Heart right ventricle (tissue), 16 donors: ENCODE data around the gene TSPAN18. TPM values are rescaled to one million over a fixed set of nuclear protein-coding genes. Genes with fewer than 3 reads are reported as not detected.

ENCODE experiments used
- ATAC-seq, 8 donors: fragments of 200-7000 bp; cut with Tn5 transposase; one replicate each; pipeline ENCODE4 v1.9.1; 2020; ENCODE audit warnings: mild to moderate bottlenecking in 8 of 8, moderate library complexity in 8 of 8, moderate number of reproducible peaks in 1 of 8
- DNase-seq, 2 donors: peaks; one replicate each; pipeline ENCODE4 v3.0.0-alpha.2; 2020
- H3K27ac ChIP-seq, 10 donors: fragments of 200-600 bp; sonication (generic) in 2 of 10; one replicate each; pipeline versions ENCODE4 v1.5.0 to v1.8.0; 2020 to 2022; ENCODE audit warnings: mild to moderate bottlenecking in 3 of 10
- H3K27me3 ChIP-seq, 7 donors: fragments of 200-600 bp; one replicate each; pipeline ENCODE4 v1.8.0; 2021 to 2022; ENCODE audit warnings: mild to moderate bottlenecking in 2 of 7
- H3K36me3 ChIP-seq, 9 donors: fragments of 200-600 bp; sonication (generic) in 1 of 9; one replicate each; pipeline versions ENCODE4 v1.5.0 to v1.8.0; 2020 to 2022; ENCODE audit warnings: mild to moderate bottlenecking in 2 of 9
- H3K4me1 ChIP-seq, 9 donors: fragments of 200-600 bp; sonication (generic) in 1 of 9; one replicate each; pipeline versions ENCODE4 v1.5.0 to v1.8.0; 2020 to 2022; ENCODE audit warnings: mild to moderate bottlenecking in 4 of 9
- H3K4me3 ChIP-seq, 10 donors: fragments of 200-600 bp; sonication (generic) in 2 of 10; one replicate each; pipeline versions ENCODE4 v1.5.0 to v1.8.0; 2020 to 2022; ENCODE audit warnings: mild to moderate bottlenecking in 7 of 10, moderate library complexity in 2 of 10
- H3K9me3 ChIP-seq, 11 donors: fragments of 200-600 bp in 10 of 11; sonication (generic) in 2 of 11; one replicate each; pipeline versions ENCODE4 v1.5.0 to v1.8.0; 2013 to 2022; ENCODE audit warnings: mild to moderate bottlenecking in 2 of 11, control low read depth in 1 of 11, moderate library complexity in 1 of 11
- CTCF ChIP-seq, 9 donors: fragments of 200-600 bp; sonication (generic) in 2 of 9; IDR thresholded peaks; one replicate each; pipeline versions ENCODE4 v1.5.0 to v1.8.0; 2021 to 2022; ENCODE audit warnings: antibody characterized with exemption in 9 of 9, mild to moderate bottlenecking in 5 of 9, moderate library complexity in 1 of 9
- WGBS, 2 donors: extraction: QIAGEN DNeasy Blood & Tissue Kit; methylation state at CpG; one replicate each; pipeline ENCODE4 v1.1.7; 2013; ENCODE audit warnings: inconsistent platforms in 1 of 2; 5-methylcytosine and 5-hydroxymethylcytosine counted together
- intact Hi-C, 10 donors: fragments of 100-400 bp; cut with DNase I; formaldehyde crosslinking; loops; one replicate each; pipeline versions ENCODE4 v1.11.1 to v1.14.2; 2022
- polyA plus RNA-seq, 2 donors: library from polyadenylated mRNA; stranded (reverse); fragments of 200-250 nt; gene quantifications; one replicate each; pipeline ENCODE4 v1.2.3, GENCODE V29; 2013
- total RNA-seq, 10 donors: library from RNA; stranded (reverse); fragmentation: NEBNext Ultra II Directional in 3 of 10; extraction: Animal tissue kit (Norgen Biotek cat#: 25700) in 3 of 10; gene quantifications; one replicate each; pipeline versions ENCODE4 v1.2.1 to v1.2.4, GENCODE V29; 2021 to 2023
- donor health status: Arrhythmogenic right ventricular cardiomyopathy.
- donor health status: ischemic (EF 13 %, LVEDD 7.1; RV severe dilation, severe dysfunction).
- donor health status: healthy with polysubstance abuse.
- donor health status: DM: no; HTN: yes; CAD: no.
- donor health status: DM: no; HTN: no; CAD: no.
- donor health status: ischemic (EF 25% LVEDD 6.9; RV normal size, moderate dysfunction).
- donor health status: ischemic (EF 25% LVEDD 5.7; RV mildly dilated, moderate dysfunction).
- donor health status: healthy.
- donor health status: DM: yes; HTN: yes; CAD: no.
- donor health status: Ischemic cardiomyopathy.
- donor health status: ischemic (EF 35%, LVEDD 5.7; RV mildly dilated, moderate dysfunction).
- donor health status: nonischemic (EF 11% LVEDD 7.7; RV severe dilation, severe dysfunction).
- donor health status: DM: yes; HTN: yes; CAD: no.
- donor health status: PGD.
- donor health status: ischemic (EF 29% LVEDD 5.4; RV normal size, mild dysfunction).
- donor health status: nonischemic (EF 23%, LVEDD 6.1; RV moderate dilation, normal function).

Gene TSPAN18
- total and polyA plus RNA-seq, 12 donors: 37.7 to 140 (median 92.9) TPM

- no peaks in the 10 kb centered on the region for H3K27me3 ChIP-seq
- peaks cover 34 to 100% (median 82%) of the 10 kb centered on the region in 9 donors for H3K4me1 ChIP-seq
- peaks cover 0 to 3% (median 0%) of the 10 kb centered on the region in 9 donors for H3K36me3 ChIP-seq
- no peak for ATAC-seq
- TF ChIP-seq CTCF (IDR thresholded peaks at IDR 0.05): no peak
- H3K27ac ChIP-seq: peak overlapping the region in 7 of 10 donors; percentile 6 to 89 (median 77)
- no peak overlapping the region for H3K4me3 ChIP-seq
- intact Hi-C loops: loop anchor here in 5 of 10 donors (5.0 to 10.0 kb wide), 4 partner anchors 41 to 149 kb away; partner anchors contain the start of gene TSPAN18 (in 3 of the 5)
- no peak for DNase-seq
- no peaks in the 10 kb centered on the region for H3K9me3 ChIP-seq
- WGBS, 2 donors: 87 to 90% methylated on average over 6 of the region's 6 CpGs
These were observed 49.9 kb downstream of the TSPAN18 start for GRCh38 chr11:44776551-44777208.

- H3K27me3 ChIP-seq: no peaks in the 10 kb centered on the region
- peaks cover 34 to 100% (median 88%) of the 10 kb centered on the region in 9 donors for H3K4me1 ChIP-seq
- H3K27ac ChIP-seq: peak overlapping the region in 6 of 10 donors; percentile 6 to 89 (median 80)
- H3K36me3 ChIP-seq: peaks cover 0 to 3% (median 0%) of the 10 kb centered on the region in 9 donors
- DNase-seq (no peak), ATAC-seq (no peak)
- 72 to 73% methylated on average over 6 of the region's 6 CpGs for WGBS, 2 donors
- TF ChIP-seq CTCF (IDR thresholded peaks at IDR 0.05): no peak
- no peak overlapping the region for H3K4me3 ChIP-seq
- H3K9me3 ChIP-seq: no peaks in the 10 kb centered on the region
- intact Hi-C loops: loop anchor here in 5 of 10 donors (5.0 to 10.0 kb wide), 4 partner anchors 40 to 150 kb away; partner anchors contain the start of gene TSPAN18 (in 3 of the 5)
These were observed 50.7 kb downstream of the TSPAN18 start for GRCh38 chr11:44777209-44778194.

- Histone ChIP-seq H3K36me3 (peaks cover 0 to 3% (median 0%) of the 10 kb centered on the region in 9 donors), H3K27ac (peak overlapping the region in 6 of 10 donors; percentile 11 to 89 (median 27)), H3K9me3 (no peaks in the 10 kb centered on the region), H3K27me3 (no peaks in the 10 kb centered on the region), H3K4me1 (peaks cover 32 to 100% (median 85%) of the 10 kb centered on the region in 9 donors), H3K4me3 (no peak overlapping the region)
- intact Hi-C loops: loop anchor here in 5 of 10 donors (5.0 to 10.0 kb wide), 4 partner anchors 39 to 151 kb away; partner anchors contain the start of gene TSPAN18 (in 3 of the 5)
- DNase-seq: no peak
- ATAC-seq: no peak
- 89 to 93% methylated on average over 5 of the region's 5 CpGs for WGBS, 2 donors
- TF ChIP-seq CTCF (IDR thresholded peaks at IDR 0.05): no peak
These were observed 51.7 kb downstream of the TSPAN18 start for GRCh38 chr11:44778195-44779100.
